ENCODE measurements around the gene ZNF766. TPM values are rescaled to one million over a fixed set of nuclear protein-coding genes. Genes with fewer than 3 reads are reported as not detected.
A peak's percentile ranks its signal among the peaks of the same experiment; 100 is the strongest.

The ZNF766 gene
- 16.1 TPM for polyA plus RNA-seq (2013)

DNA sequence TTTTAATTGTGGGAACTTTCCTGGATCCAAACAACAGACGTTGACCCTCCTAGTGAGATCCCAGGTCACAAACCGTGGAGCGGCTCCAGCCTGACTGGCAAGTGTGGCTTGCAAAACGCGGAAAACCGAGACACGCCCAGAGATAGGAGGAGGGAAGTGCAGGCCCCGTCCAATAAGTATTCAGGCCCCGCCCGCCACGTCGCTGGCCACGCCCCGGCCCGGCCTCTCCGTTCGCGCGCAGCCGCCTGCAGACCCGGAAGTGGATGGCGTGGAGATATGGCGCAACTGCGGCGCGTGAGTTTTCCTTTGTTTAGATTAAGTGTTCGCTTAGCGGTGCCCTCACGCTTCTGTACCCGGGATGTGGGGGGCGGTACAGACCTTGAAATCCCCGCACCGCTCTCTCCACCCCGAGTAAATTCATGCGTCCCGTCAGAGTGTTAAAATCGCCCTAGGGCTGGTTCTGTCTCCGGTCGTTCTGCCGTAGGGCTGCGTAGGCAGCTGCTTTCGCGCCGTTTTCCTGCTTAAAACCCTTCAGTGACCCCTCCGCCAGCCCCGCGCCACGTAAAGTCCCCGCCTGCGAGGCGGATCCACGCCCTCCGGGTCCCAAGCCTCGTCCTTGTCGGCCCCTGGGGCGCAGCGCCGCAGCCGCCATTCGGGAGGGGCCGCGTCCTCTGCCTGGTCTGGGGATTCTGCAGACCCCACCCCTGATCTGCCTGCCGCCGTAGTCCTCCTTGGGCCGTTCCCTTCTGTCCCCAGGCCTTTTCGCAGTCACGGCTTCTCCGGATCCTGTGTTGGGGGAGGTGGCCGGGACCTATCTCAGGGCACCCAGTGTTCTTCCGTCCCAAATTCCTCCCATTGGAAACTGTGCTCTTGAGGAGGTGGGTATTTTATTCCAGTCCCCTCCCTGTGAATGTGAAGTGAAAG is at the start of gene ZNF766:
TSS of gene ZNF766 (plus strand) at position 250 of the 924 bp plus-strand sequence. CDS start at position 277, 27 bp downstream.
- Histone ChIP-seq H3K9me3 (ENCODE audit: control extremely low read depth in 1 of 5, control insufficient read depth in 4 of 5, insufficient read depth in 2 of 5, low read depth in 1 of 5, low read length in 4 of 5) (peaks cover 0 to 29% (median 18%) of the 10 kb centered on the region in 5 experiments), H3K27ac (ENCODE audit: insufficient read depth in 1 of 2, low read depth in 1 of 2, low read length in 2 of 2, poor library complexity in 1 of 2, severe bottlenecking in 2 of 2) (peak within 1 kb of the TSS; percentile 96 to 98), H3K4me3 (ENCODE audit: control insufficient read depth in 1 of 7, extremely low read depth in 1 of 7, insufficient read depth in 4 of 7, low read depth in 2 of 7, low read length in 6 of 7) (peak within 1 kb of the TSS; percentile 85 to 99 (median 95)), H3K4me1 (ENCODE audit: control extremely low read depth in 1 of 4, control insufficient read depth in 4 of 4, insufficient read depth in 4 of 4, low read length in 3 of 4) (peaks cover 2 to 17% (median 12%) of the 10 kb centered on the region in 4 experiments), H3K27me3 (replicated peaks in 2 of 5; ENCODE audit: control insufficient read depth in 4 of 5, insufficient read depth in 5 of 5, low read length in 4 of 5) (no peaks in the 10 kb centered on the region), H3K36me3 (ENCODE audit: control insufficient read depth in 4 of 4, insufficient read depth in 4 of 4, low read length in 3 of 4) (peaks cover 9 to 30% (median 22%) of the 10 kb centered on the region in 4 experiments)
- POLR2A ChIA-PET, result no interaction called here
- CTCF ChIA-PET, result no interaction called here
- peak; percentile 93 to 97 (median 96) for DNase-seq
- under 1% methylated on average over 61 of the region's 70 CpGs for WGBS (ENCODE audit: insufficient coverage)

- Histone ChIP-seq H3K4me3 (ENCODE audit: control insufficient read depth in 1 of 7, extremely low read depth in 1 of 7, insufficient read depth in 4 of 7, low read depth in 2 of 7, low read length in 6 of 7) (no peak overlapping the region), H3K4me1 (ENCODE audit: control extremely low read depth in 1 of 4, control insufficient read depth in 4 of 4, insufficient read depth in 4 of 4, low read length in 3 of 4) (no peaks in the 10 kb centered on the region), H3K9me3 (ENCODE audit: control extremely low read depth in 1 of 5, control insufficient read depth in 4 of 5, insufficient read depth in 2 of 5, low read depth in 1 of 5, low read length in 4 of 5) (no peaks in the 10 kb centered on the region), H3K27ac (ENCODE audit: insufficient read depth in 1 of 2, low read depth in 1 of 2, low read length in 2 of 2, poor library complexity in 1 of 2, severe bottlenecking in 2 of 2) (no peak overlapping the region), H3K36me3 (ENCODE audit: control insufficient read depth in 4 of 4, insufficient read depth in 4 of 4, low read length in 3 of 4) (peaks cover 20 to 96% (median 76%) of the 10 kb centered on the region in 4 experiments), H3K27me3 (replicated peaks in 2 of 5; ENCODE audit: control insufficient read depth in 4 of 5, insufficient read depth in 5 of 5, low read length in 4 of 5) (no peaks in the 10 kb centered on the region)
- ChIA-PET POLR2A (no interaction called here), CTCF (no interaction called here)
- no peak for DNase-seq
- WGBS (ENCODE audit: insufficient coverage), result 100% methylated on average over 7 of the region's 8 CpGs
Observed at GRCh38 chr19:52219611-52220010, 49.8 kb upstream of the ZNF766 start.

GRCh38 chr19:52221031-52221430 is 48.4 kb upstream of the ZNF766 start:
- ChIA-PET CTCF (no interaction called here), POLR2A (no interaction called here)
- Histone ChIP-seq H3K27me3 (replicated peaks in 2 of 5; ENCODE audit: control insufficient read depth in 4 of 5, insufficient read depth in 5 of 5, low read length in 4 of 5) (no peaks in the 10 kb centered on the region), H3K36me3 (ENCODE audit: control insufficient read depth in 4 of 4, insufficient read depth in 4 of 4, low read length in 3 of 4) (peaks cover 21 to 93% (median 70%) of the 10 kb centered on the region in 4 experiments), H3K9me3 (ENCODE audit: control extremely low read depth in 1 of 5, control insufficient read depth in 4 of 5, insufficient read depth in 2 of 5, low read depth in 1 of 5, low read length in 4 of 5) (no peaks in the 10 kb centered on the region), H3K4me1 (ENCODE audit: control extremely low read depth in 1 of 4, control insufficient read depth in 4 of 4, insufficient read depth in 4 of 4, low read length in 3 of 4) (no peaks in the 10 kb centered on the region), H3K27ac (ENCODE audit: insufficient read depth in 1 of 2, low read depth in 1 of 2, low read length in 2 of 2, poor library complexity in 1 of 2, severe bottlenecking in 2 of 2) (no peak overlapping the region), H3K4me3 (ENCODE audit: control insufficient read depth in 1 of 7, extremely low read depth in 1 of 7, insufficient read depth in 4 of 7, low read depth in 2 of 7, low read length in 6 of 7) (no peak overlapping the region)
- WGBS (ENCODE audit: insufficient coverage), result 99% methylated on average over 6 of the region's 6 CpGs
- no peak for DNase-seq

- no peaks in the 10 kb centered on the region for H3K27me3 ChIP-seq (replicated peaks in 2 of 5; ENCODE audit: control insufficient read depth in 4 of 5, insufficient read depth in 5 of 5, low read length in 4 of 5)
- ChIA-PET CTCF (no interaction called here), POLR2A (no interaction called here)
- no peaks in the 10 kb centered on the region for H3K4me1 ChIP-seq (ENCODE audit: control extremely low read depth in 1 of 4, control insufficient read depth in 4 of 4, insufficient read depth in 4 of 4, low read length in 3 of 4)
- WGBS (ENCODE audit: insufficient coverage), result 99% methylated on average over 6 of the region's 7 CpGs
- H3K4me3 ChIP-seq (ENCODE audit: control insufficient read depth in 1 of 7, extremely low read depth in 1 of 7, insufficient read depth in 4 of 7, low read depth in 2 of 7, low read length in 6 of 7), result no peak overlapping the region
- H3K27ac ChIP-seq (ENCODE audit: insufficient read depth in 1 of 2, low read depth in 1 of 2, low read length in 2 of 2, poor library complexity in 1 of 2, severe bottlenecking in 2 of 2), result no peak overlapping the region
- peaks cover 26 to 92% (median 71%) of the 10 kb centered on the region in 4 experiments for H3K36me3 ChIP-seq (ENCODE audit: control insufficient read depth in 4 of 4, insufficient read depth in 4 of 4, low read length in 3 of 4)
- H3K9me3 ChIP-seq (ENCODE audit: control extremely low read depth in 1 of 5, control insufficient read depth in 4 of 5, insufficient read depth in 2 of 5, low read depth in 1 of 5, low read length in 4 of 5), result no peaks in the 10 kb centered on the region
- DNase-seq, result no peak
Observed at GRCh38 chr19:52221831-52222375, 47.5 kb upstream of the ZNF766 start.

- ChIA-PET POLR2A (no interaction called here), CTCF (no interaction called here)
- H3K4me3 ChIP-seq (ENCODE audit: control insufficient read depth in 1 of 7, extremely low read depth in 1 of 7, insufficient read depth in 4 of 7, low read depth in 2 of 7, low read length in 6 of 7), result no peak overlapping the region
- H3K27ac ChIP-seq (ENCODE audit: insufficient read depth in 1 of 2, low read depth in 1 of 2, low read length in 2 of 2, poor library complexity in 1 of 2, severe bottlenecking in 2 of 2), result no peak overlapping the region
- 100% methylated on average over 2 of the region's 5 CpGs for WGBS (ENCODE audit: insufficient coverage)
- H3K9me3 ChIP-seq (ENCODE audit: control extremely low read depth in 1 of 5, control insufficient read depth in 4 of 5, insufficient read depth in 2 of 5, low read depth in 1 of 5, low read length in 4 of 5), result no peaks in the 10 kb centered on the region
- H3K36me3 ChIP-seq (ENCODE audit: control insufficient read depth in 4 of 4, insufficient read depth in 4 of 4, low read length in 3 of 4), result peaks cover 35 to 92% (median 73%) of the 10 kb centered on the region in 4 experiments
- DNase-seq, result no peak
- no peaks in the 10 kb centered on the region for H3K27me3 ChIP-seq (replicated peaks in 2 of 5; ENCODE audit: control insufficient read depth in 4 of 5, insufficient read depth in 5 of 5, low read length in 4 of 5)
- H3K4me1 ChIP-seq (ENCODE audit: control extremely low read depth in 1 of 4, control insufficient read depth in 4 of 4, insufficient read depth in 4 of 4, low read length in 3 of 4), result no peaks in the 10 kb centered on the region
Observed at GRCh38 chr19:52224211-52224610, 45.2 kb upstream of the ZNF766 start.

GRCh38 chr19:52226652-52227051 is 42.7 kb upstream of the ZNF766 start:
- Histone ChIP-seq H3K4me3 (ENCODE audit: control insufficient read depth in 1 of 7, extremely low read depth in 1 of 7, insufficient read depth in 4 of 7, low read depth in 2 of 7, low read length in 6 of 7) (no peak overlapping the region), H3K4me1 (ENCODE audit: control extremely low read depth in 1 of 4, control insufficient read depth in 4 of 4, insufficient read depth in 4 of 4, low read length in 3 of 4) (no peaks in the 10 kb centered on the region), H3K9me3 (ENCODE audit: control extremely low read depth in 1 of 5, control insufficient read depth in 4 of 5, insufficient read depth in 2 of 5, low read depth in 1 of 5, low read length in 4 of 5) (no peaks in the 10 kb centered on the region), H3K27me3 (replicated peaks in 2 of 5; ENCODE audit: control insufficient read depth in 4 of 5, insufficient read depth in 5 of 5, low read length in 4 of 5) (no peaks in the 10 kb centered on the region), H3K36me3 (ENCODE audit: control insufficient read depth in 4 of 4, insufficient read depth in 4 of 4, low read length in 3 of 4) (peaks cover 33 to 68% (median 53%) of the 10 kb centered on the region in 4 experiments), H3K27ac (ENCODE audit: insufficient read depth in 1 of 2, low read depth in 1 of 2, low read length in 2 of 2, poor library complexity in 1 of 2, severe bottlenecking in 2 of 2) (no peak overlapping the region)
- no peak for DNase-seq
- 100% methylated on average over 3 of the region's 4 CpGs for WGBS (ENCODE audit: insufficient coverage)
- ChIA-PET CTCF (interaction anchor here (1.0 to 1.3 kb wide), 2 partner anchors 11 to 14 kb away, joined by 3 to 6 read pairs; no protein-coding TSS in a partner anchor), POLR2A (no interaction called here)

Measured in common myeloid progenitor, CD34-positive (primary cell).